Nephron progenitor cell (in vitro differentiated cells): ENCODE results near the gene PTP4A2.

Experiments
- DNase-seq: peaks from one replicate; pipeline ENCODE4 v3.0.0; 2021
- H3K27ac Mint-ChIP-seq: 2 replicates; pipeline ENCODE4 v1.8.0; 2021; ENCODE audit warnings: mild to moderate bottlenecking, moderate library complexity, mixed read lengths
- H3K27me3 Mint-ChIP-seq: 2 replicates; pipeline ENCODE4 v1.8.0; 2021; ENCODE audit warnings: mild to moderate bottlenecking, low read depth, mixed read lengths; ENCODE audit not compliant: poor library complexity
- H3K36me3 Mint-ChIP-seq: 2 replicates; pipeline ENCODE4 v1.8.0; 2021; ENCODE audit warnings: low read depth, mixed read lengths
- H3K4me1 Mint-ChIP-seq: 2 replicates; pipeline ENCODE4 v1.8.0; 2021; ENCODE audit warnings: mixed read lengths
- H3K4me3 Mint-ChIP-seq: 2 replicates; pipeline ENCODE4 v1.8.0; 2021; ENCODE audit warnings: mild to moderate bottlenecking, moderate library complexity, mixed read lengths
- H3K9me3 Mint-ChIP-seq: 2 replicates; pipeline ENCODE4 v1.8.0; 2021; ENCODE audit warnings: mild to moderate bottlenecking, moderate library complexity, mixed read lengths
- CTCF ChIP-seq: fragments of 200-600 bp; sonication (generic); IDR thresholded peaks from 2 replicates; pipeline ENCODE4 v1.5.0; 2021; ENCODE audit warnings: antibody characterized with exemption

The PTP4A2 gene

DNA sequence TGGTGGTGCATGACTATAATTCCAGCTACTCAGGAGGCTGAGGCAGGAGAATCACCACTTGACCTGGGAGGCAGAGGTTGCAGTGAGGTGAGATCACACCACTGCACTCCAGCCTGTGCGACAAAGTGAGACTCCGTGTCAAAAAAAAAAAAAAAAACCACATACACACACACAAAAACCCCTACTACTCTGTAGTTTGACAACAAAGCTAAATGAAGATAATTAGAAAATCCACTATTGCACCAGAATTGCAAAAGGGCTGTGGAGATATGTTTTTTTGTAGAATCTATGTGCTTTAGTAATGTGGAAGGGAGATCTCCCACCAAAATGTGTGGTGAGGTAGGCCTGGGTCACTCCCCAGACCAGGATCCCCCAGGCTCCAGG, 43.3 kb upstream of the PTP4A2 start:
- Mint-ChIP-seq H3K9me3 (no peaks in the 10 kb centered on the region), H3K4me1 (peaks cover 38% of the 10 kb centered on the region), H3K27ac (no peak overlapping the region), H3K4me3 (no peak overlapping the region), H3K27me3 (peaks cover 6% of the 10 kb centered on the region), H3K36me3 (no peaks in the 10 kb centered on the region)
- no peak for TF ChIP-seq CTCF
- no peak for DNase-seq

DNA sequence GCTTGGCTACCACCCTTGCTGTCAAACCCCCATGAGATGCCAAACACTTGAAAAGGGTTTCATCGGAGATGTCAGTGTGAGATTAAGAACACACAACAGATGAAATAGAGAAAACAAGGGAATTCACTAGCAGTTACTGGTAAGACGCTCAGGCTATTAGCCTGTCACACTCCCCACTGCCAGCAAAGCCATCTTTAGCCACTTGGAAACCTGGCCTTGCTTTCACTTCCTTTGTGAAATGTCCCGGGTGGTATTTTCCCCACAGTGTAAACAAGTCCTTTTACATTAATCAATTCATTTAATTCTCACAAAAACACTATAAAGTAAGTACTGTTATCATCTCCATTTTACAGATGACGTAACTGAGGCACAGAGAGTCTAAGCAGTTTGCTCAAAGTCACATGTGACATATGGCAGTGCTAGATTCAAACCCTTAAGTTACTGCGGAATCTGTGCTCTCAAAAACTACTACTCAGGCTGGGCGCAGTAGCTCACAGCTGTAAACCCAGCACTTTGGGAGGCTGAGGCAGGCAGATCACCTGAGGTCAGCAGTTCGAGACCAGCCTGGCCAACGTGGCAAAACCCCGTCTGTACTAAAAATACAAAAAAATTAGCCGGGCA, 42.8 kb upstream of the PTP4A2 start:
- Mint-ChIP-seq H3K27me3 (peaks cover 10% of the 10 kb centered on the region), H3K4me3 (no peak overlapping the region), H3K36me3 (no peaks in the 10 kb centered on the region), H3K4me1 (peaks cover 38% of the 10 kb centered on the region), H3K9me3 (no peaks in the 10 kb centered on the region), H3K27ac (no peak overlapping the region)
- no peak for DNase-seq
- no peak for TF ChIP-seq CTCF

DNA sequence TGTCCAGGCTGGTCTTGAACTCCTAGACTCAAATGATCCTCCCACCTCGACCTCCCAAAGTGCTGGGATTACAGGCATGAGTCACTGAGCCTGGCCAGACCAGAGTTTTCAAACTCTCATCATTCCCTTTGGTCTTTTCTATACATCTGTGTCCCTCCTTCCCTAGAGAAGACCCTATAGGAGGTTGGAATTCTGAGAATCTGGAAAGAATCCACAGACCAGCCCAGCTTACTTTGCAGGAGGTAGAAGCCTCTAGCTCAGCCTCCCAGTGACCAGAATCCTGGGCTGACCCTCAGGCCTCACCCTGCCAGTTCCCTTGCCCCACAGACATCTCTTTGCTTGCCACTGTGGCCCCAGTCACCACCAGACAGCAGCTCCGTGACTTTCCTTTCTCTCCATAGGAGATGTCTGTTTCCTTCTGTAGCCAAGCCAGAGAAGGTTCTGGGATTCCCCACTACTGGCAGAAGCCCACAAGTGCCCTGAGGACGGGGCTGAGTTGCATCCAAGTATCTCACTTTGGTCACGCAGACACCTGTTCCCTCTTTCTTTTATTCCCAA, 40.8 kb upstream of the PTP4A2 start:
- Mint-ChIP-seq H3K4me1 (peaks cover 35% of the 10 kb centered on the region), H3K36me3 (no peaks in the 10 kb centered on the region), H3K9me3 (no peaks in the 10 kb centered on the region), H3K27ac (no peak overlapping the region), H3K27me3 (peaks cover 9% of the 10 kb centered on the region), H3K4me3 (no peak overlapping the region)
- TF ChIP-seq CTCF = no peak
- no peak for DNase-seq

- no peaks in the 10 kb centered on the region for H3K36me3 Mint-ChIP-seq
- no peak for TF ChIP-seq CTCF
- DNase-seq = no peak
- H3K4me3 Mint-ChIP-seq = no peak overlapping the region
- no peaks in the 10 kb centered on the region for H3K9me3 Mint-ChIP-seq
- peaks cover 32% of the 10 kb centered on the region for H3K4me1 Mint-ChIP-seq
- peaks cover 12% of the 10 kb centered on the region for H3K27me3 Mint-ChIP-seq
- no peak overlapping the region for H3K27ac Mint-ChIP-seq
Observed at GRCh38 chr1:31977385-31978131, 39.4 kb upstream of the PTP4A2 start.

DNA sequence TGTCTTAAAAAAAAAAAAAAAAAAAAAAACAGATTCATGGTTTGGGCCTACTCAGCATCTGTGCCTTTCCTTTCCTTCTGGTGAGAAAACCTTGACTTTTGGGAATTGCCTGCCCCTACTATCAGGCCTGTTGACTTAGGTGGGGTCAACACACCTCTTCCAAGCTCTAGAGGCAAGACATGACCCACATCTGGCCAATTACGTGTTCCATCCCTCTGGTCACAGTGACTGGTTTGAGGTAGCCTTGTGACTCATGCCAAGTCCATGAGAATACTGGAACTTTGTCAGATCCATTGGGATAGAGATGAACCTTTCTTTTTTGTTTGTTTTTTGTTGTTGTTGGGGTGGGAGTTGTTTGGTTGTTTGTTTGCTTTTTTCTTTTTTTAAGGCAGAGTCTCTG, 38.2 kb upstream of the PTP4A2 start:
- Mint-ChIP-seq H3K36me3 (no peaks in the 10 kb centered on the region), H3K9me3 (no peaks in the 10 kb centered on the region), H3K4me1 (peaks cover 21% of the 10 kb centered on the region), H3K4me3 (no peak overlapping the region), H3K27ac (peak overlapping the region; percentile 72), H3K27me3 (peaks cover 19% of the 10 kb centered on the region)
- no peak for TF ChIP-seq CTCF
- no peak for DNase-seq

- H3K27ac Mint-ChIP-seq = peak overlapping the region; percentile 49
- peaks cover 40% of the 10 kb centered on the region for H3K27me3 Mint-ChIP-seq
- DNase-seq = no peak
- no peak for TF ChIP-seq CTCF
- no peaks in the 10 kb centered on the region for H3K36me3 Mint-ChIP-seq
- H3K4me1 Mint-ChIP-seq = peaks cover 4% of the 10 kb centered on the region
- H3K9me3 Mint-ChIP-seq = no peaks in the 10 kb centered on the region
- no peak overlapping the region for H3K4me3 Mint-ChIP-seq
Observed at GRCh38 chr1:31970873-31971272, 32.7 kb upstream of the PTP4A2 start.
